Right cardiac atrium (tissue), 5 donors: Measurements from ENCODE around the gene KSR2. TPM values are rescaled to one million over a fixed set of nuclear protein-coding genes. Genes with fewer than 3 reads are reported as not detected.
"Not testable (repeated sequence)": the region's sequence is repeated elsewhere in the genome, so short reads cannot be mapped to it uniquely, and the experiment has no call there.

Source experiments
- ATAC-seq, 2 donors: fragments of 200-7000 bp; cut with Tn5 transposase; one replicate each; pipeline versions ENCODE4 v1.8.0 to v1.9.1; 2020; ENCODE audit warnings: moderate library complexity in 2 of 2, mild to moderate bottlenecking in 1 of 2
- DNase-seq, 3 donors: peaks; one replicate each; pipeline ENCODE4 v3.0.0-alpha.2; 2020
- H3K27ac ChIP-seq: one replicate; pipeline ENCODE4 v1.5.1; 2013; ENCODE audit warnings: mild to moderate bottlenecking, low read length, control low read depth, moderate library complexity
- H3K27me3 ChIP-seq: one replicate; pipeline ENCODE4 v1.6.1; 2013; ENCODE audit not compliant: control insufficient read depth, insufficient read depth
- H3K4me1 ChIP-seq: one replicate; pipeline ENCODE4 v1.6.1; 2013; ENCODE audit warnings: low read length; ENCODE audit not compliant: control insufficient read depth, insufficient read depth
- H3K4me3 ChIP-seq: one replicate; pipeline ENCODE4 v1.5.1; 2013; ENCODE audit warnings: low read length, control low read depth
- H3K9me3 ChIP-seq: one replicate; pipeline ENCODE4 v1.6.1; 2013; ENCODE audit warnings: low read length; ENCODE audit not compliant: control insufficient read depth
- WGBS: extraction: QIAGEN DNeasy Blood & Tissue Kit; methylation state at CpG from one replicate; pipeline ENCODE4 v1.1.7; 2013; 5-methylcytosine and 5-hydroxymethylcytosine counted together
- intact Hi-C, 4 donors: fragments of 100-400 bp; cut with DNase I; formaldehyde crosslinking; loops; one replicate each; pipeline versions ENCODE4 v1.11.0 to v1.14.0; 2022 to 2023
- polyA plus RNA-seq: library from polyadenylated mRNA; stranded (reverse); fragments of 200-250 nt; gene quantifications from one replicate; pipeline ENCODE4 v1.2.3, GENCODE V29; 2013
- total RNA-seq, 4 donors: library from RNA; stranded (reverse); fragmentation: NEBNext Ultra II Directional; extraction: Animal tissue kit (Norgen Biotek cat#: 25700); gene quantifications; one replicate each; pipeline ENCODE4 v1.2.1, GENCODE V29; 2021
- donor health status: healthy with polysubstance abuse.
- donor health status: DM: no; HTN: yes; CAD: no.
- donor health status: DM: no; HTN: no; CAD: no.
- donor health status: DM: no; HTN: yes; CAD: no; lungs with severe emphysema.
- donor health status: DM: yes; HTN: yes; CAD: no.

The KSR2 gene
- total and polyA plus RNA-seq, 5 donors: 0.02 to 0.37 (median 0.03) TPM

- Histone ChIP-seq H3K9me3 (no peaks in the 10 kb centered on the region), H3K27me3 (no peaks in the 10 kb centered on the region), H3K4me1 (no peaks in the 10 kb centered on the region), H3K27ac (no peak overlapping the region), H3K4me3 (no peak overlapping the region)
- ATAC-seq (no peak), DNase-seq (no peak)
- intact Hi-C loops: no loop called here
- 41% methylated on average over 4 of the region's 4 CpGs for WGBS
These were observed 149.6 kb downstream of the KSR2 start for GRCh38 chr12:117819160-117819559.

- no peaks in the 10 kb centered on the region for H3K9me3 ChIP-seq
- intact Hi-C loops: no loop called here
- ATAC-seq (no peak), DNase-seq (no peak)
- no peaks in the 10 kb centered on the region for H3K27me3 ChIP-seq
- 41% methylated on average over 5 of the region's 5 CpGs for WGBS
- no peak overlapping the region for H3K4me3 ChIP-seq
- H3K4me1 ChIP-seq: no peaks in the 10 kb centered on the region
- no peak overlapping the region for H3K27ac ChIP-seq
These were observed 150.4 kb downstream of the KSR2 start for GRCh38 chr12:117818400-117818799.

GRCh38 chr12:117809509-117809908 lies 159.3 kb downstream of the KSR2 start:
- no peak for ATAC-seq
- Histone ChIP-seq H3K27ac (no peak overlapping the region), H3K27me3 (no peaks in the 10 kb centered on the region), H3K4me3 (no peak overlapping the region), H3K9me3 (no peaks in the 10 kb centered on the region), H3K4me1 (no peaks in the 10 kb centered on the region)
- DNase-seq: no peak
- 65% methylated on average over 3 of the region's 3 CpGs for WGBS
- intact Hi-C loops: no loop called here

GRCh38 chr12:117807946-117808345 lies 160.8 kb downstream of the KSR2 start:
- ATAC-seq (no peak), DNase-seq (no peak)
- WGBS: 39% methylated on average over 2 of the region's 2 CpGs
- Histone ChIP-seq H3K27ac (no peak overlapping the region), H3K9me3 (no peaks in the 10 kb centered on the region), H3K27me3 (no peaks in the 10 kb centered on the region), H3K4me1 (no peaks in the 10 kb centered on the region), H3K4me3 (no peak overlapping the region)
- intact Hi-C loops: no loop called here

GRCh38 chr12:117807355-117807754 lies 161.4 kb downstream of the KSR2 start:
- H3K4me3 ChIP-seq: no peak overlapping the region
- H3K9me3 ChIP-seq: no peaks in the 10 kb centered on the region
- intact Hi-C loops: no loop called here
- no peak overlapping the region for H3K27ac ChIP-seq
- no peaks in the 10 kb centered on the region for H3K27me3 ChIP-seq
- 95% methylated on average over 2 of the region's 2 CpGs for WGBS
- no peak for DNase-seq
- no peak for ATAC-seq
- no peaks in the 10 kb centered on the region for H3K4me1 ChIP-seq

- no peaks in the 10 kb centered on the region for H3K4me1 ChIP-seq
- no peak overlapping the region for H3K4me3 ChIP-seq
- intact Hi-C loops: no loop called here
- DNase-seq (no peak), ATAC-seq (no peak)
- 65% methylated on average over 7 of the region's 7 CpGs for WGBS
- no peaks in the 10 kb centered on the region for H3K27me3 ChIP-seq
- H3K9me3 ChIP-seq: no peaks in the 10 kb centered on the region
- H3K27ac ChIP-seq: no peak overlapping the region
These were observed 162.9 kb downstream of the KSR2 start for GRCh38 chr12:117805865-117806264.

GRCh38 chr12:117803001-117803400 lies 165.8 kb downstream of the KSR2 start:
- Histone ChIP-seq H3K4me3 (no peak overlapping the region), H3K27ac (no peak overlapping the region), H3K9me3 (no peaks in the 10 kb centered on the region), H3K27me3 (no peaks in the 10 kb centered on the region), H3K4me1 (no peaks in the 10 kb centered on the region)
- 76% methylated on average over 6 of the region's 6 CpGs for WGBS
- DNase-seq (no peak), ATAC-seq (no peak)
- intact Hi-C loops: no loop called here

GRCh38 chr12:117800711-117801110 lies 168.1 kb downstream of the KSR2 start:
- H3K4me1 ChIP-seq, H3K4me3 ChIP-seq, H3K27ac ChIP-seq, DNase-seq, intact Hi-C loops, H3K27me3 ChIP-seq, ATAC-seq, H3K9me3 ChIP-seq: not testable (repeated sequence)
- 86% methylated on average over 6 of the region's 6 CpGs for WGBS

GRCh38 chr12:117797202-117797601 lies 171.6 kb downstream of the KSR2 start:
- 94% methylated on average over 3 of the region's 3 CpGs for WGBS
- no peaks in the 10 kb centered on the region for H3K4me1 ChIP-seq
- DNase-seq (no peak), ATAC-seq (no peak)
- H3K9me3 ChIP-seq: no peaks in the 10 kb centered on the region
- H3K27ac ChIP-seq: no peak overlapping the region
- intact Hi-C loops: no loop called here
- no peak overlapping the region for H3K4me3 ChIP-seq
- H3K27me3 ChIP-seq: no peaks in the 10 kb centered on the region

- no peaks in the 10 kb centered on the region for H3K9me3 ChIP-seq
- H3K27me3 ChIP-seq: no peaks in the 10 kb centered on the region
- H3K4me3 ChIP-seq: no peak overlapping the region
- DNase-seq (no peak), ATAC-seq (no peak)
- intact Hi-C loops: no loop called here
- H3K27ac ChIP-seq: no peak overlapping the region
- no peaks in the 10 kb centered on the region for H3K4me1 ChIP-seq
- 96% methylated on average over 8 of the region's 8 CpGs for WGBS
These were observed 175.8 kb downstream of the KSR2 start for GRCh38 chr12:117792877-117793424.

GRCh38 chr12:117792471-117792870 lies 176.3 kb downstream of the KSR2 start:
- H3K27ac ChIP-seq: no peak overlapping the region
- H3K4me3 ChIP-seq: no peak overlapping the region
- no peak for DNase-seq
- no peaks in the 10 kb centered on the region for H3K9me3 ChIP-seq
- ATAC-seq: no peak
- no peaks in the 10 kb centered on the region for H3K27me3 ChIP-seq
- H3K4me1 ChIP-seq: no peaks in the 10 kb centered on the region
- 76% methylated on average over 4 of the region's 4 CpGs for WGBS
- intact Hi-C loops: no loop called here

- Histone ChIP-seq H3K4me3 (no peak overlapping the region), H3K9me3 (no peaks in the 10 kb centered on the region), H3K4me1 (no peaks in the 10 kb centered on the region), H3K27ac (no peak overlapping the region), H3K27me3 (no peaks in the 10 kb centered on the region)
- no peak for ATAC-seq
- intact Hi-C loops: no loop called here
- DNase-seq: no peak
- 54% methylated on average over 2 of the region's 2 CpGs for WGBS
These were observed 177.8 kb downstream of the KSR2 start for GRCh38 chr12:117790948-117791347.
